Measurements from ENCODE around the gene ATP8B1. TPM values are rescaled to one million over a fixed set of nuclear protein-coding genes. Genes with fewer than 3 reads are reported as not detected.

The ATP8B1 gene
- total and polyA plus RNA-seq, 11 donors = 3.0 to 12.8 (median 6.2) TPM

DNA sequence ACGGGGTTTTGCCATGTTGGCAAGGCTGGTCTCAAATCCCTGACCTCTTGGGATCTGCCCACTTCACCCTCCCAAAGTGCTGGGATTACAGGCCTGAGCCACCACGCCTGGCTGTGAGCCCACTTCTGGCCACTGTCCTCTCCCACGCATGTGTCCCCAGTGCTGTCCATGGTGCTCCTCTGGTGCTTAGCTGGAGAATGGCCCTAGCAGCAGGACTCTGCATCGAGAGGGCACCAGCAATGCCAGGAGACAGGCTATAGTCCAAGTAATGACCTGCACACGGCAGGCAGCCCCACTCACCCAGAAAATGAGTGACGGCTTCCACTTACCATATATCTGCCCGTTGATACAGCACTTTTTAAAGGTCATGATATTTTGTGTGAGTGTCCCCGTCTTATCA is 115.1 kb downstream of the ATP8B1 start:
- TF ChIP-seq POLR2A (IDR thresholded peaks at IDR 0.05) = no peak
- TF ChIP-seq CTCF (IDR thresholded peaks at IDR 0.05) = no peak
- H3K4me3 ChIP-seq = no peak overlapping the region
- no peaks in the 10 kb centered on the region for H3K27me3 ChIP-seq
- no peaks in the 10 kb centered on the region for H3K4me1 ChIP-seq
- DNase-seq = peak in 2 of 5 donors; percentile 31 to 35
- peaks cover 0 to 100% (median 43%) of the 10 kb centered on the region in 9 donors for H3K36me3 ChIP-seq
- no peak overlapping the region for H3K27ac ChIP-seq
- ATAC-seq = peak; percentile 56 to 91 (median 72)
- H3K9me3 ChIP-seq = peaks cover 0 to 3% (median 0%) of the 10 kb centered on the region in 12 donors
- intact Hi-C loops (cut with DNase I) = no loop called here
- 71 to 80% (median 73%) methylated on average over 7 to 8 of the region's 8 CpGs for WGBS, 4 donors

GRCh38 chr18:57683470-57683869 is 119.6 kb downstream of the ATP8B1 start:
- TF ChIP-seq POLR2A (IDR thresholded peaks at IDR 0.05) (no peak), CTCF (IDR thresholded peaks at IDR 0.05) (no peak)
- H3K27me3 ChIP-seq = no peaks in the 10 kb centered on the region
- intact Hi-C loops (cut with DNase I) = no loop called here
- no peak overlapping the region for H3K27ac ChIP-seq
- no peak for ATAC-seq
- H3K9me3 ChIP-seq = peaks cover 0 to under 1% (median 0%) of the 10 kb centered on the region in 12 donors
- no peaks in the 10 kb centered on the region for H3K4me1 ChIP-seq
- H3K36me3 ChIP-seq = peaks cover 0 to 94% (median 49%) of the 10 kb centered on the region in 9 donors
- no peak overlapping the region for H3K4me3 ChIP-seq
- DNase-seq = no peak

GRCh38 chr18:57677262-57678211 is 125.6 kb downstream of the ATP8B1 start:
- peaks cover 0 to 11% (median 2%) of the 10 kb centered on the region in 12 donors for H3K9me3 ChIP-seq
- H3K36me3 ChIP-seq = peaks cover 0 to 82% (median 22%) of the 10 kb centered on the region in 9 donors
- TF ChIP-seq POLR2A (IDR thresholded peaks at IDR 0.05) = no peak
- TF ChIP-seq CTCF (IDR thresholded peaks at IDR 0.05) = no peak
- intact Hi-C loops (cut with DNase I) = no loop called here
- H3K4me1 ChIP-seq = peaks cover 0 to 19% (median 0%) of the 10 kb centered on the region in 12 donors
- peak overlapping the region in 4 of 12 donors; percentile 22 to 61 (median 40) for H3K27ac ChIP-seq
- DNase-seq (no peak), ATAC-seq (peak in 1 of 4 donors; percentile 24)
- no peaks in the 10 kb centered on the region for H3K27me3 ChIP-seq
- H3K4me3 ChIP-seq = no peak overlapping the region
- WGBS, 4 donors = 86 to 89% (median 87%) methylated on average over 10 of the region's 10 CpGs

GRCh38 chr18:57674891-57675290 is 128.2 kb downstream of the ATP8B1 start:
- TF ChIP-seq CTCF (IDR thresholded peaks at IDR 0.05) = no peak
- no peak for TF ChIP-seq POLR2A (IDR thresholded peaks at IDR 0.05)
- Histone ChIP-seq H3K4me3 (no peak overlapping the region), H3K9me3 (peaks cover 0 to 11% (median 2%) of the 10 kb centered on the region in 12 donors), H3K27me3 (no peaks in the 10 kb centered on the region), H3K27ac (no peak overlapping the region), H3K4me1 (peaks cover 0 to 19% (median 0%) of the 10 kb centered on the region in 12 donors), H3K36me3 (peaks cover 0 to 82% (median 15%) of the 10 kb centered on the region in 9 donors)
- ATAC-seq (peak in 2 of 4 donors; percentile 26 to 31), DNase-seq (no peak)
- intact Hi-C loops (cut with DNase I) = no loop called here
- WGBS, 4 donors = 73 to 84% (median 79%) methylated on average over 5 of the region's 5 CpGs
